Smooth muscle cell of bladder (primary cell): ENCODE measurements around the gene PPP5C. TPM values are rescaled to one million over a fixed set of nuclear protein-coding genes. Genes with fewer than 3 reads are reported as not detected.

ENCODE experiments used
- total RNA-seq: library from RNA; depleted of rRNA; stranded (reverse); fragments of >200 nt; gene quantifications from 2 replicates; pipeline ENCODE4 v1.2.3, GENCODE V29; 2014

Gene PPP5C
- 46.5 and 51.3 TPM in 2 replicates for total RNA-seq

GRCh38 chr19:46346821-46347571, at the start of gene PPP5C:
Gene PPP5C (plus strand): TSS chr19:46347087. CDS start chr19:46347097, 10 bp downstream.

GRCh38 chr19:46413262-46414031, 66.6 kb downstream of the PPP5C start, which contains the start of gene CCDC8:
Gene CCDC8 (minus strand): TSS chr19:46413564. CDS start chr19:46412810, 754 bp downstream.

GRCh38 chr19:46428239-46429135, 81.6 kb downstream of the PPP5C start, which contains the start of gene PNMA8C:
Gene PNMA8C (minus strand): TSS chr19:46428936. CDS start chr19:46428359, 577 bp downstream.

Other genes with a start within 250 kb of the PPP5C start
- not detected in 2 replicates for gene IGFL3, start 222.4 kb upstream of the PPP5C start, total RNA-seq
- not detected in 2 replicates for gene IGFL2, start 198.8 kb upstream of the PPP5C start, total RNA-seq
- gene IGFL1, start 117.3 kb upstream of the PPP5C start, total RNA-seq: not detected in 2 replicates
- gene HIF3A, start 50.0 kb upstream of the PPP5C start, total RNA-seq: 0.14 and 0.28 TPM in 2 replicates
- 22.0 and 34.7 TPM in 2 replicates for gene CCDC8, start 66.5 kb downstream of the PPP5C start, total RNA-seq
- gene PNMA8C, start 81.8 kb downstream of the PPP5C start, total RNA-seq: 0.09 and 0.14 TPM in 2 replicates
- 1.4 and 2.1 TPM in 2 replicates for gene PNMA8A, start 124.5 kb downstream of the PPP5C start, total RNA-seq
- gene PNMA8B, start 148.8 kb downstream of the PPP5C start, total RNA-seq: 1.4 and 2.2 TPM in 2 replicates